AG09309 (cell line): ENCODE measurements around the gene OR7E24.
"Not testable (repeated sequence)": the region's sequence is repeated elsewhere in the genome, so short reads cannot be mapped to it uniquely, and the experiment has no call there.

Experiments
- DNase-seq: peaks from one replicate; pipeline ENCODE4 v3.0.0-alpha.2; 2010; ENCODE audit warnings: low read depth
- H3K4me3 ChIP-seq: 2 replicates; pipeline ENCODE4 v1.5.1; 2011; ENCODE audit warnings: mild to moderate bottlenecking, low read depth, low read length, moderate library complexity; ENCODE audit not compliant: control insufficient read depth
- TF ChIP-seq, protein P1 (sequence below): IDR thresholded peaks from 2 replicates; pipeline ENCODE4 v1.5.1; 2011; ENCODE audit warnings: mild to moderate bottlenecking, low read depth, low read length, inconsistent platforms; ENCODE audit not compliant: insufficient read depth, control insufficient read depth; ENCODE audit errors: missing control alignments

Gene OR7E24

GRCh38 chr19:9250630-9251029 lies at the start of gene OR7E24:
Gene OR7E24, plus strand, starts transcription at chr19:9250930. Its CDS starts 114 bp downstream, at chr19:9251044.
- TF ChIP-seq, protein P1, sequence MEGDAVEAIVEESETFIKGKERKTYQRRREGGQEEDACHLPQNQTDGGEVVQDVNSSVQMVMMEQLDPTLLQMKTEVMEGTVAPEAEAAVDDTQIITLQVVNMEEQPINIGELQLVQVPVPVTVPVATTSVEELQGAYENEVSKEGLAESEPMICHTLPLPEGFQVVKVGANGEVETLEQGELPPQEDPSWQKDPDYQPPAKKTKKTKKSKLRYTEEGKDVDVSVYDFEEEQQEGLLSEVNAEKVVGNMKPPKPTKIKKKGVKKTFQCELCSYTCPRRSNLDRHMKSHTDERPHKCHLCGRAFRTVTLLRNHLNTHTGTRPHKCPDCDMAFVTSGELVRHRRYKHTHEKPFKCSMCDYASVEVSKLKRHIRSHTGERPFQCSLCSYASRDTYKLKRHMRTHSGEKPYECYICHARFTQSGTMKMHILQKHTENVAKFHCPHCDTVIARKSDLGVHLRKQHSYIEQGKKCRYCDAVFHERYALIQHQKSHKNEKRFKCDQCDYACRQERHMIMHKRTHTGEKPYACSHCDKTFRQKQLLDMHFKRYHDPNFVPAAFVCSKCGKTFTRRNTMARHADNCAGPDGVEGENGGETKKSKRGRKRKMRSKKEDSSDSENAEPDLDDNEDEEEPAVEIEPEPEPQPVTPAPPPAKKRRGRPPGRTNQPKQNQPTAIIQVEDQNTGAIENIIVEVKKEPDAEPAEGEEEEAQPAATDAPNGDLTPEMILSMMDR: no peak
- DNase-seq: no peak
- H3K4me3 ChIP-seq: no peak within 1 kb of the TSS

GRCh38 chr19:9205501-9206113 lies 45.1 kb upstream of the OR7E24 start:
- TF ChIP-seq, protein P1: peak; percentile 91
- DNase-seq: peak; percentile 28
- peak overlapping the region; percentile 37 for H3K4me3 ChIP-seq

DNA sequence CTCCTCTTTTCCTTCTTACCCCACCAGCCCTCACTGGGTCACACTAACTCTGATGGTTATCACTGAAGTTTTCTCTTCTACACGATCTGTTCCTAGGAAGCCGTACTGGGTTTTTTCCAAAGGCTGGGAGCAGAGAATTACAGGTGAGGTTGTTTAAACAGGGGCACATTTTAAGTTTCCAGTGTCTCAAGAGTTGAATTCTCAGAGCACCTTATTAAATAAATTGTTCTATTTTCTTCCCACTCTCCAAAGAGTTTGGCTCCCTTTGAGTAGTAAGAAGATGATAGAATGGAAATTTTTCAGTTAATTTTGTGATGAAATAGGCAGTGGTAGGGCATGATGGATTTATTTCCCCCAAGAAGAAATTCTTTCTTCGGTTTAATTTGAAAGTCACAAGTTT lies 31.2 kb upstream of the OR7E24 start, which contains the start of gene OR7D4:
Gene OR7D4 (minus strand): TSS at position 101 of the 400 bp plus-strand sequence. CDS start 4,752 bp downstream, outside the sequence.
- no peak within 1 kb of the TSS for H3K4me3 ChIP-seq
- DNase-seq: no peak
- TF ChIP-seq, protein P1: no peak

DNA sequence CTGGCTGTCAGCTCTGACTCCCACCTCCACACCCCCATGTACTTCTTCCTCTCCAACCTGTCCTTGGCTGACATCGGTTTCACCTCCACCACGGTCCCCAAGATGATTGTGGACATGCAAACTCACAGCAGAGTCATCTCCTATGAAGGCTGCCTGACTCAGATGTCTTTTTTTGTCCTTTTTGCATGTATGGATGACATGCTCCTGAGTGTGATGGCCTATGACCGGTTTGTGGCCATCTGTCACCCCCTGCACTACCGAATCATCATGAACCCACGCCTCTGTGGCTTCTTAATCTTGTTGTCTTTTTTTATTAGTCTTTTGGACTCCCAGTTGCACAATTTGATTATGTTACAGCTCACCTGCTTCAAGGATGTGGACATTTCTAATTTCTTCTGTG lies 506 bp downstream of the OR7E24 start:
- TF ChIP-seq, protein P1: no peak
- no peak for DNase-seq
- no peak overlapping the region for H3K4me3 ChIP-seq

- not testable (repeated sequence) for DNase-seq, H3K4me3 ChIP-seq
These were observed 32.8 kb downstream of the OR7E24 start for GRCh38 chr19:9283485-9283884.

GRCh38 chr19:9289231-9289884 lies 38.6 kb downstream of the OR7E24 start:
- no peak for DNase-seq
- no peak overlapping the region for H3K4me3 ChIP-seq
- TF ChIP-seq, protein P1: no peak

- TF ChIP-seq, protein P1: no peak
- no peak for DNase-seq
- H3K4me3 ChIP-seq: no peak overlapping the region
These were observed 44.7 kb downstream of the OR7E24 start for GRCh38 chr19:9295411-9295849.
